Measurements from ENCODE around the gene SAMD4B. TPM values are rescaled to one million over a fixed set of nuclear protein-coding genes. Genes with fewer than 3 reads are reported as not detected.

SAMD4B gene
- total and polyA plus RNA-seq, 12 donors, result 35.5 to 92.8 (median 49.8) TPM

- no peaks in the 10 kb centered on the region for H3K9me3 ChIP-seq
- H3K4me3 ChIP-seq, result no peak overlapping the region
- H3K36me3 ChIP-seq, result peaks cover 0 to under 1% (median 0%) of the 10 kb centered on the region in 9 donors
- H3K4me1 ChIP-seq, result peaks cover 0 to 4% (median 0%) of the 10 kb centered on the region in 9 donors
- no peak overlapping the region for H3K27ac ChIP-seq
- intact Hi-C loops (cut with DNase I), result loop anchor here in 5 of 10 donors (2.0 to 10.0 kb wide), 7 partner anchors 107 to 367 kb away; partner anchors contain the start of genes NCCRP1 (in 2 of the 5) and FBXO17 (in 1 of the 5)
- H3K27me3 ChIP-seq, result peaks cover 0 to 20% (median 0%) of the 10 kb centered on the region in 7 donors
- TF ChIP-seq, protein P1, sequence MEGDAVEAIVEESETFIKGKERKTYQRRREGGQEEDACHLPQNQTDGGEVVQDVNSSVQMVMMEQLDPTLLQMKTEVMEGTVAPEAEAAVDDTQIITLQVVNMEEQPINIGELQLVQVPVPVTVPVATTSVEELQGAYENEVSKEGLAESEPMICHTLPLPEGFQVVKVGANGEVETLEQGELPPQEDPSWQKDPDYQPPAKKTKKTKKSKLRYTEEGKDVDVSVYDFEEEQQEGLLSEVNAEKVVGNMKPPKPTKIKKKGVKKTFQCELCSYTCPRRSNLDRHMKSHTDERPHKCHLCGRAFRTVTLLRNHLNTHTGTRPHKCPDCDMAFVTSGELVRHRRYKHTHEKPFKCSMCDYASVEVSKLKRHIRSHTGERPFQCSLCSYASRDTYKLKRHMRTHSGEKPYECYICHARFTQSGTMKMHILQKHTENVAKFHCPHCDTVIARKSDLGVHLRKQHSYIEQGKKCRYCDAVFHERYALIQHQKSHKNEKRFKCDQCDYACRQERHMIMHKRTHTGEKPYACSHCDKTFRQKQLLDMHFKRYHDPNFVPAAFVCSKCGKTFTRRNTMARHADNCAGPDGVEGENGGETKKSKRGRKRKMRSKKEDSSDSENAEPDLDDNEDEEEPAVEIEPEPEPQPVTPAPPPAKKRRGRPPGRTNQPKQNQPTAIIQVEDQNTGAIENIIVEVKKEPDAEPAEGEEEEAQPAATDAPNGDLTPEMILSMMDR (IDR thresholded peaks at IDR 0.05), result no peak
- DNase-seq (no peak), ATAC-seq (no peak)
These were observed 20.4 kb upstream of the SAMD4B start for GRCh38 chr19:39321832-39322176.

- no peak for DNase-seq
- peaks cover 0 to 11% (median 8%) of the 10 kb centered on the region in 9 donors for H3K4me1 ChIP-seq
- intact Hi-C loops (cut with DNase I), result loop anchor here in 5 of 10 donors (10.0 kb wide), 6 partner anchors 110 to 370 kb away; partner anchors contain the start of genes NCCRP1 (in 2 of the 5) and FBXO17 (in 1 of the 5)
- TF ChIP-seq, protein P1 (IDR thresholded peaks at IDR 0.05), result no peak
- no peak overlapping the region for H3K4me3 ChIP-seq
- no peak for ATAC-seq
- peaks cover 0 to 11% (median 0%) of the 10 kb centered on the region in 7 donors for H3K27me3 ChIP-seq
- H3K27ac ChIP-seq, result no peak overlapping the region
- no peaks in the 10 kb centered on the region for H3K9me3 ChIP-seq
- WGBS, 2 donors, result 84 to 87% methylated on average over 5 of the region's 5 CpGs
- H3K36me3 ChIP-seq, result peaks cover 0 to 26% (median 0%) of the 10 kb centered on the region in 9 donors
These were observed 17.9 kb upstream of the SAMD4B start for GRCh38 chr19:39324242-39324842.

DNA sequence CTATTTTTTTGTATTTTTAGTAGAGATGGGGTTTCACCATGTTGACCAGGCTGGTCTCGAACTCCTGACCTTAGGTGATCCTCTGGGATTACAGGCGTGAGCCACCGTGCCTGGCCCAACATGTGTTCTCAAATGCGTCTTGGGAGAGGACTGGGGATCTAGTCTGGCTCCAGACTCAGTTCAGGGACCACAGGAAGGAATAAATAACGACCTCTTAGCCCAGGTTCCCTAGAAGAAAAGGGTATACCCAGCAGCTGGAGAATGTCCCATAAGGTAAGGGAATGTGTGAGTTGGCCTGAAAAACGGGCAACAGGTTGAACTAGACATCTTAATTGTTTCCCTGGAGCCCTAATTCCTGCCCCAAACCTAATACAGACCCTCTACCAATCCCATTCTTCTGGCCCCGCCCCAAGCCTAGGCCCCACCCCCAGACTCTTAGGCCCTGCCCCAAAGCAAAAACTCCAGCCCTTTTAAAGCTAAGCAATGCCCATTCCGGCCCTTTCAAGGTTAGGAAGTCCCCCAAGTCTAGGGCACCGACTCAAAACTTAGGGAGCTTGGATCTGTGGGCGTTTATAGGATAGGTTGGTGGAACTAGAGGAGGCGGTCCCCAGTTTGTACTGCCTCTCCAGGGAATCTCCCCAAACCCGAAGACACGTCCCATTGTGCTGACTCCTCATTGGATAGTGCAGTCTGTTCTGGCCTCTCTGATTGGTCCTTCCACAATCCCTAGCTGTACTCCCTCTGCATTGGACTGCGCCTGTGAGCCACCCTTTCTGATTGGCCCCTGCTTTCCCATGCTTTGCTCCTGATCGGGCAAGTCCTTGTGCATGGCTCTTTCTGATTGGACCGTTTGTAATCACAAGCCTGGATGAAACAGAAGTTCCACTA is 16.2 kb upstream of the SAMD4B start:
- Histone ChIP-seq H3K4me3 (no peak overlapping the region), H3K36me3 (peaks cover 0 to 41% (median 0%) of the 10 kb centered on the region in 9 donors), H3K4me1 (peaks cover 0 to 11% (median 5%) of the 10 kb centered on the region in 9 donors), H3K27ac (no peak overlapping the region), H3K27me3 (peaks cover 0 to 6% (median 0%) of the 10 kb centered on the region in 7 donors), H3K9me3 (no peaks in the 10 kb centered on the region)
- whole genome bisulfite sequencing, 2 donors, result 83 to 84% methylated on average over 16 of the region's 16 CpGs
- ATAC-seq (no peak), DNase-seq (no peak)
- TF ChIP-seq, protein P1 (IDR thresholded peaks at IDR 0.05), result no peak
- intact Hi-C loops (cut with DNase I), result loop anchor here in 9 of 10 donors (2.0 to 10.0 kb wide), 10 partner anchors 111 to 371 kb away; partner anchors contain the start of genes NCCRP1 (in 2 of the 9) and FBXO17 (in 1 of the 9)

DNA sequence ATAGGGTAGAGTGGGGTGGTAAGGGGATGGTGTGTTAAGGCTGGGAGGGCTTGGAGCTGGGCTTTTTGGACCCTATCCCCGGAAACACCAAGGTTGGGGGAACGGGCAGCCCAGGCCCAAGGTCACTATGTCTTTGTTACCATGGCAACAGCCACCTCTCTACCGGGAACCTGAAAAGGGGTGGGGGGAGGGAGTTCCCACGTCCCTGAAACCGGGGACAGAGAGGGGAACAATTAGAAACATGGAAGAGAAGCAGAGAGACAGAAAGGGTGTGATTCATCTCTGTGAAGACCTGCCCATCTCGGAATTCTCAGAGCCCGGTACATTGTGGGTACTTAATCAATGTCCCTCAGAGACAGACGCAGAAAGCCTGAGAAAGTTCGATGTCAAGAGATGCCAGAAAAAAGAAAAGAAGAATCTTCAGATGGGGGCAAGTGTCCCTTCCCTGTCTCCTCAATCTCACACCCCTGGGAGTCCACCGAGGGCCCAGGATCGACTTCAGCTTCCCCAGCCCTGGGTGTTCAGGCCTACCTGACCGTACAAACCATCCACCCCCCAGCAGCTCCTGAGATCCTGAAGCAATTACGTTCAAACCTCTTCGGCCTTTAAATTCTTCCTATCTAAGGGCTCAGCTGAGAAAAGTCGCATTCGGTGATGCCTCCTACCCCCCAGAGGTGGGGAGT is 14.7 kb upstream of the SAMD4B start:
- peaks cover 0 to 5% (median 0%) of the 10 kb centered on the region in 7 donors for H3K27me3 ChIP-seq
- H3K4me1 ChIP-seq, result peaks cover 0 to 11% (median 5%) of the 10 kb centered on the region in 9 donors
- H3K36me3 ChIP-seq, result peaks cover 0 to 47% (median 0%) of the 10 kb centered on the region in 9 donors
- no peak overlapping the region for H3K4me3 ChIP-seq
- intact Hi-C loops (cut with DNase I), result loop anchor here (1.0 to 10.0 kb wide), 12 partner anchors 113 to 373 kb away; partner anchors contain the start of genes NCCRP1 (in 2 of the 10) and FBXO17 (in 1 of the 10)
- TF ChIP-seq, protein P1 (IDR thresholded peaks at IDR 0.05), result no peak
- DNase-seq, result no peak
- H3K27ac ChIP-seq, result no peak overlapping the region
- ATAC-seq, result peak in 3 of 8 donors; percentile 22 to 26 (median 26)
- WGBS, 2 donors, result 62 to 66% methylated on average over 16 of the region's 16 CpGs
- no peaks in the 10 kb centered on the region for H3K9me3 ChIP-seq

All from heart right ventricle (tissue), 16 donors.